SK-N-SH treated with all-trans-retinoic acid at 6 μM for 48 hours (cell line): ENCODE results near the gene NEK4.

Source experiments
- ARNTL ChIP-seq: fragments of 450-650 bp; formaldehyde crosslinking; IDR thresholded peaks from 2 replicates; pipeline ENCODE4 v1.5.0; 2020; ENCODE audit warnings: low read depth, mild to moderate bottlenecking, moderate library complexity, borderline replicate concordance
- BACH2 ChIP-seq: fragments of 250-450 bp; sonication (Bioruptor Pico); IDR thresholded peaks from 2 replicates; pipeline ENCODE4 v1.9.0; 2021; ENCODE audit warnings: mild to moderate bottlenecking, borderline replicate concordance
- CSDC2 ChIP-seq: fragments of 250-450 bp; sonication (Bioruptor Pico); IDR thresholded peaks from 2 replicates; pipeline ENCODE4 v1.5.0; 2020; ENCODE audit warnings: mild to moderate bottlenecking, moderate library complexity
- ISL1 ChIP-seq: fragments of 250-450 bp; sonication (Bioruptor Pico); IDR thresholded peaks from 2 replicates; pipeline ENCODE4 v2.1.2; 2022; ENCODE audit warnings: mild to moderate bottlenecking, moderate library complexity
- OSR1 ChIP-seq: fragments of 250-450 bp; sonication (Bioruptor Pico); IDR thresholded peaks from 2 replicates; pipeline ENCODE4 v1.8.0; 2022; ENCODE audit warnings: moderate library complexity, mild to moderate bottlenecking, inconsistent platforms
- PATZ1 ChIP-seq: fragments of 250-450 bp; sonication (Bioruptor Pico); IDR thresholded peaks from 2 replicates; pipeline ENCODE4 v1.8.0; 2020; ENCODE audit warnings: mild to moderate bottlenecking, moderate library complexity, borderline replicate concordance
- RARB ChIP-seq: fragments of 250-450 bp; sonication (Bioruptor Pico); IDR thresholded peaks from 2 replicates; pipeline ENCODE4 v1.8.0; 2021; ENCODE audit warnings: mild to moderate bottlenecking, moderate library complexity
- TCF4 ChIP-seq: fragments of 250-450 bp; sonication (Bioruptor Pico); IDR thresholded peaks from 2 replicates; pipeline ENCODE4 v1.8.0; 2021; ENCODE audit warnings: mild to moderate bottlenecking, moderate library complexity, borderline replicate concordance
- TSHZ2 ChIP-seq: fragments of 250-450 bp; sonication (Bioruptor Pico); IDR thresholded peaks from 2 replicates; pipeline ENCODE4 v1.5.0; 2020; ENCODE audit warnings: mild to moderate bottlenecking, moderate library complexity
- ZC3H10 ChIP-seq: fragments of 250-450 bp; sonication (Bioruptor Pico); IDR thresholded peaks from 2 replicates; pipeline ENCODE4 v1.5.1; 2021; ENCODE audit warnings: mild to moderate bottlenecking, moderate library complexity
- ZFP3 ChIP-seq: fragments of 250-450 bp; sonication (Bioruptor Pico); IDR thresholded peaks from 2 replicates; pipeline ENCODE4 v1.5.0; 2020; ENCODE audit warnings: mild to moderate bottlenecking, moderate library complexity
- ZFP30 ChIP-seq: fragments of 450-650 bp; formaldehyde crosslinking; IDR thresholded peaks from 2 replicates; pipeline ENCODE4 v1.5.0; 2022; ENCODE audit warnings: mild to moderate bottlenecking, moderate library complexity
- ZNF70 ChIP-seq: fragments of 450-650 bp; formaldehyde crosslinking; IDR thresholded peaks from 2 replicates; pipeline ENCODE4 v1.5.0; 2020; ENCODE audit warnings: mild to moderate bottlenecking, moderate library complexity
- ZNF8 ChIP-seq: fragments of 450-650 bp; formaldehyde crosslinking; IDR thresholded peaks from 2 replicates; pipeline ENCODE4 v1.5.0; 2020; ENCODE audit warnings: mild to moderate bottlenecking, moderate library complexity

GRCh38 chr3:52684184-52684583 lies 86.6 kb downstream of the NEK4 start:
- no peak for TF ChIP-seq ISL1
- TF ChIP-seq TSHZ2, result no peak
- TF ChIP-seq OSR1, result no peak
- no peak for TF ChIP-seq ZFP3 (CRISPR knock-in tag)
- TF ChIP-seq TCF4, result no peak
- no peak for TF ChIP-seq ZNF8 (CRISPR knock-in tag)
- no peak for TF ChIP-seq ZFP30 (CRISPR knock-in tag)
- TF ChIP-seq RARB (CRISPR knock-in tag), result no peak
- TF ChIP-seq BACH2, result no peak
- no peak for TF ChIP-seq ZC3H10 (CRISPR knock-in tag)
- no peak for TF ChIP-seq CSDC2
- TF ChIP-seq ZNF70 (CRISPR knock-in tag), result no peak
- TF ChIP-seq ARNTL (CRISPR knock-in tag), result no peak
- no peak for TF ChIP-seq PATZ1 (CRISPR knock-in tag)
